GM13976 (cell line): ENCODE data around the gene NMRK1.

ENCODE experiments used
- DNase-seq: peaks from one replicate; pipeline ENCODE4 v3.0.0; 2012; ENCODE audit warnings: low spot score
- CTCF ChIP-seq: IDR thresholded peaks from 2 replicates; pipeline ENCODE4 v1.5.1; 2012; ENCODE audit warnings: borderline replicate concordance, mild to moderate bottlenecking; ENCODE audit not compliant: insufficient read depth; ENCODE audit errors: extremely low read depth, missing control alignments, control extremely low read depth
- in situ Hi-C: fragments of 300-500 bp; cut with MboI; formaldehyde crosslinking; loops from one replicate; pipeline ENCODE4 v1.12.0; 2022; ENCODE audit warnings: low sequenced_read_pairs, mixed read lengths, inconsistent platforms; ENCODE audit not compliant: unreplicated experiment

NMRK1 gene

DNA sequence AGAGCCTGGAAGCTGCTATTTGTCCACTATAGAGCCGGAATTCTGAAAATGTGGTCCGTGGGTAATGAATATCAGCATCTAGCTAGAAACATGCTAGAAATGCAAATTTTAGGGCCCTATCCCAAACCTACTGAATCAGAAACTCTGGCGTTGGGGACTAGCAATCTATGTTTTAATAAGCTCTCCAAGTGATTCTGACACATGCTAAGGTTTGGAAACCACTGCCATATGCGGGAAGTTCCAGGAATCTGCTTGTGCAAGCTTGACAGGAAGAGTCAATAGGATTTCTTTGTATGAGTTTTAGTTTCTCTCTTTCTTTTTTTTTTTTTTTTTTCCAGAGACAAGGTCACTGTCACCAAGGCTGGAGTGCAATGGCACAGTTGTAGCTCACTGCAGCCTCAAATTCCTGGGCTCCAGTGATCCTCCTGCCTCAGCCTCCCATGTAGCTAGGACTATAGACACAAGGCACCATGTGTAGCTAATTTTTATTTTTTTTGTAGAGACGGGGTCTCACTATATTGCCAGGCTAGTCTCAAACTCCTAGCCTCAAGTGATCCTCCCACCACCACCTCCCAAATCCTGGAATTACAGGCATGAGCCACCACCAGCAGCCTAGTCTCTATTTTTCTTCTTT is 33.5 kb downstream of the NMRK1 start:
- TF ChIP-seq CTCF = no peak
- in situ Hi-C loops = no loop called here
- DNase-seq = no peak

DNA sequence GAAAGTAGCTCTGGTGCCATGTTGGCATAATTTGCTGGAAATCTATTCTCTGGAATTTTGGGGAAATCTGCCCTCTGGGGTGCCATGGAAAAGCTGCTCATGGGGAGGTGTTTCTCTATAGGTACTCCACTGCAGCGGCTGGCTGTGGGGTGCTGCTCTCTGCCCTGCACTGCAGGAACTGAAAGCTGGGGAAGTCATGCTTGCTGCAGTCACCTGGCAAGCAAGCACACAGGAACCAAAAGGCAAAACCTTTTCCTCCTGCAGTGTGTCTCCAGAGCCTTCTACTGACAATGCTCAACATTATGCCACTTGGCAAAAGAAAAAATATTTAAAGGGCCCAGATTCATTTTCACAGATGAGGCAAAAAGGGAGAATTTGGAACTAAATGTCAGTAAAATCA is 34.1 kb downstream of the NMRK1 start:
- in situ Hi-C loops = no loop called here
- no peak for TF ChIP-seq CTCF
- peak; percentile 32 for DNase-seq

GRCh38 chr9:75051285-75051684 is 36.7 kb downstream of the NMRK1 start:
- no peak for DNase-seq
- no peak for TF ChIP-seq CTCF
- in situ Hi-C loops = no loop called here

DNA sequence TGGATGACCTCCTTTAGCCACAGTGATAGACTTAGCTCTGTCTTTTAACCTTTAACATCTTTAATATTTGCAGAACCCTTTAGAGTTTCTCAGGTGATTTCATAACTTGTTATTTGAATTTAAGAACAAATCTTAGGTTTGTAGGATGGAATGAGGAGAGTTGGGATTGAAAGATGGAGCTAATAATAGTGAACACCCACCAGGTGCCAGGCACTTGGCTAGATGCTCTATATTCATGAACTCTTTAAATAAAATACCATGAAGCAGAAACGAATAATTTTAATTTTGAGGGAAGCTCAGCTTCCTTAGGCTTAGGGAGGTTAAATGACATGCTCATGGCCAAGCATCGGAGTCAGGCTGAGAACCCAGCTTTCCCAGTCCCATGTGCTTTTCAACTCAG is 40.4 kb downstream of the NMRK1 start:
- no peak for DNase-seq
- in situ Hi-C loops = no loop called here
- no peak for TF ChIP-seq CTCF

GRCh38 chr9:75046725-75047345 is 41.1 kb downstream of the NMRK1 start:
- in situ Hi-C loops = no loop called here
- no peak for TF ChIP-seq CTCF
- DNase-seq = no peak

DNA sequence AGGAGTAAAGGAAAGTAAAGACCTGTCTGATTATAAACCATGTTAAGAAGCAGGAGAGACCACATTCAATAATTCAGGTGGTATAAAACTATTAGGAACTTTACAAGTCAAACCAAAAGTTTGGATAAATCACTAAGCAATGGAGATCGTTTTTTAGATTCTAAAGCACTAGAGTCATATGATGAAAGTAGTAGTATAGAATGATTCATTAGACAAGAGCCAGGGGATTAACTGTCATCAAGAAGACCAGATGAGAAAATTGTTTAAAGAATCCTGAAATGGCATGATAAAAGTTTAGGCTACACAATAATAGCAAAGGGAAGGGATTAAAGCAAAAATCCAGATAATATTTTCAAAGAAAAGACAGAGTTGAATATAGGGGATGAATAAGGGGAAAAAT is 46.9 kb downstream of the NMRK1 start:
- DNase-seq = no peak
- in situ Hi-C loops = no loop called here
- no peak for TF ChIP-seq CTCF

DNA sequence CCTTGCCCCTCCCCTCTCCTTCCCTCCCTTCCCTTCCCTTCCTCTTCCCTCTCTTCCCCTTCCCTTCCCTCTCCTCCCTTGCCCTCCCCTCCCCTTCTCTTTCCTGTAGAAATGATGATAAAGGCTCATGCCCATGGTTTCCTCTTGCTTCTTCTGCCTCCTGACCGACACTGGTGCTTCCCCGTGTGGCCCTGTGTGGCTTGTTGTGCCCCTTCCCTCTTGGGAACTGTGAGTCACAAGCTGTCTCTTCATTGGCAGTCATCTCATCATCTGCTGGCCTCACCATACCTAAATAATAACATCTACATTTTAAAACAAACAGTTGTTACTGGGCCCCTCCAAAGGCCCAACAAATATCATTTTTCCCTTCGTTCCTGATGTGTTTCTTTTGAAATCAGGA is 48.2 kb downstream of the NMRK1 start:
- no peak for TF ChIP-seq CTCF
- no peak for DNase-seq
- in situ Hi-C loops = no loop called here
